Inflammatory macrophage treated with lipopolysaccharide for 4 hours (primary cell): ENCODE measurements around the gene CLEC2A.
"Not testable (repeated sequence)": the region's sequence is repeated elsewhere in the genome, so short reads cannot be mapped to it uniquely, and the experiment has no call there.

Experiments used
- DNase-seq: peaks from one replicate; pipeline ENCODE4 v3.0.0-alpha.2; 2020

CLEC2A gene

GRCh38 chr12:9876120-9876519, 56.0 kb downstream of the CLEC2A start:
- not testable (repeated sequence) for DNase-seq

- no peak for DNase-seq
Observed at GRCh38 chr12:9872742-9873141, 59.4 kb downstream of the CLEC2A start.

GRCh38 chr12:9872162-9872561, 60.0 kb downstream of the CLEC2A start:
- DNase-seq: no peak

GRCh38 chr12:9870286-9870866, 61.8 kb downstream of the CLEC2A start:
- no peak for DNase-seq

- peak; percentile 87 for DNase-seq
Observed at GRCh38 chr12:9869307-9870161, 62.6 kb downstream of the CLEC2A start, which contains the start of gene CLEC2B. Gene CLEC2B (minus strand): TSS chr12:9869354.

- DNase-seq: no peak
Observed at GRCh38 chr12:9868951-9869306, 63.2 kb downstream of the CLEC2A start.

GRCh38 chr12:9868311-9868801, 63.8 kb downstream of the CLEC2A start:
- peak; percentile 46 for DNase-seq

- DNase-seq: peak; percentile 44
Observed at GRCh38 chr12:9867531-9867930, 64.6 kb downstream of the CLEC2A start.

- DNase-seq: no peak
Observed at GRCh38 chr12:9866860-9867269, 65.3 kb downstream of the CLEC2A start.

GRCh38 chr12:9864913-9865675, 67.1 kb downstream of the CLEC2A start:
- DNase-seq: peak; percentile 55
